Articular chondrocyte of knee joint (primary cell): ENCODE data around the gene EIF1. TPM values are rescaled to one million over a fixed set of nuclear protein-coding genes. Genes with fewer than 3 reads are reported as not detected.

Source experiments
- small RNA-seq: library from RNA; depleted of rRNA; stranded (forward); fragments of <200 nt; gene quantifications from one replicate; pipeline ENCODE3, GENCODE V24; 2012
- total RNA-seq: library from RNA; depleted of rRNA; stranded (reverse); fragments of >200 nt; gene quantifications from 2 replicates; pipeline ENCODE4 v1.2.3, GENCODE V29; 2012

Gene EIF1
- 98.0 and 127 TPM in 2 replicates for total RNA-seq

DNA sequence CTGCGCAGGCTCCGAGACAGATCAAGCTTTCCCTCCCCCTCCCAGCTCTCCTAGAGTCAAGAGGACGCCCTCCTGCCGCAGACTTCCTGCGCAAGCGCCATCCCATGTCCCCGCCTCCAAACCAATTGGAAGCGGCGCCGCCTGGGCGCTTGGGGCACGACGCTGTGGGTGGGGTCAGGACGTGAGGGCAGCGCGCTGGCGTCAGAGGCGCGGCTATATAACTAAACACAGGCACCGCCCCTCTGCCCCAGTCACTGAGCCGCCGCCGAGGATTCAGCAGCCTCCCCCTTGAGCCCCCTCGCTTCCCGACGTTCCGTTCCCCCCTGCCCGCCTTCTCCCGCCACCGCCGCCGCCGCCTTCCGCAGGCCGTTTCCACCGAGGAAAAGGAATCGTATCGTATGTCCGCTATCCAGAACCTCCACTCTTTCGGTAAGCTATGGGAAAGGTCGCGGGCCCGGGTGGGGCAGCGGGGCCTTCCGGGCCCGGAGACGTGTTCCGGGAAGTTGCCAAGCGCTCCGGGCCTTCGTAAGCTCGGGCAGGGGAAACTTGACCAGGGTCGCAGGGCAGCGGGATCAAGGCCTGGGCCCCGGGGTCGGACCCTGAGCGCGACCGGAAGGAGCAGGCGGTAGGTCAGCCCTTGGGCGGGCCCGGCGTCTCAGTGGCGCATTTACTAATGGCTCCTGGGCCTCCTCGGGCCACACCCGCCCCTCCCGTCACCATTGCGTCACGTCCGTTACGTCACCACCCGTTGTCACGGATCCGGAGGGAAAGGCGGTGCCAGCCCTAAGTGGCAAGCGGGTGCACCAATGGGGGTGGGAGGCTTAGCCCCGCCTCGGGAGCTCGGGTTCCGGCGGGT lies at the start of gene EIF1:
Gene EIF1, plus strand, starts transcription at position 245 of the 856 bp plus-strand sequence. Its CDS starts 154 bp downstream, at position 399.

DNA sequence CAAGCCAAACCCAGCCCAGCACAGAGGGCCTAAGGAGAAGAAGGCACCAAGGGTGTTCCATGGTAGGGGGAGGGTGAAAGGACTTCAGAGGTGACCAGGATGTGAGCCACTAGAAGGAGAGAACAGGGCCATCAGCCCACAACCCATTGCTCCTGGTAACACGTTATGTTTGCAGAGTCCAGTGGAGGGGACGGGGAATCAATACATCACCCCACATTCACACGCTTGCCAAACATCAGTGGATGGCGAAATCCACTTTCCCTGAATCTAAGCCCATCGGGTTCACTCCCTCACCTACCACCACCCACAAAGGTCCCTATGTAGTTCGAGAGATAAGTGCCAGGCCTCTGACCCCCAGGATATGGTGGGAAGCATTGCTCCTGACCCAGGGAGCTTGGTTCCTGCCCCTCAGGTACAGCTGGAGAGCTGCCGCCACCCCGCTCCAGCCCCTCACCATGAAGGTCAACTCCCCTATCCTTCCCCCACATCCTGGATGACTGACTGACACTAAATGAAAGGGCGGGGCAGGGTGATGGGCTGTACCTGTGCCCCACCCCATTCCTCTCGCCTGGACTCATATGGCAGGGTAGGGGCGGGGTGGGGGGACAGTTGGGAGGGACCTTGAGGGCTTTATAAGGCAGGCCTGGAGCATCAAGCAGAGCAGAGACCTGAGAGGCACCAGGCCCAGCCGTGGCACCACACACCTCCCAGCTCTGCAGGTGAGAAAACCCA lies 23.1 kb downstream of the EIF1 start, which contains the start of gene GAST:
Gene GAST, plus strand, starts transcription at position 663 of the 732 bp plus-strand sequence. CDS start 3,106 bp downstream, outside the sequence.

DNA sequence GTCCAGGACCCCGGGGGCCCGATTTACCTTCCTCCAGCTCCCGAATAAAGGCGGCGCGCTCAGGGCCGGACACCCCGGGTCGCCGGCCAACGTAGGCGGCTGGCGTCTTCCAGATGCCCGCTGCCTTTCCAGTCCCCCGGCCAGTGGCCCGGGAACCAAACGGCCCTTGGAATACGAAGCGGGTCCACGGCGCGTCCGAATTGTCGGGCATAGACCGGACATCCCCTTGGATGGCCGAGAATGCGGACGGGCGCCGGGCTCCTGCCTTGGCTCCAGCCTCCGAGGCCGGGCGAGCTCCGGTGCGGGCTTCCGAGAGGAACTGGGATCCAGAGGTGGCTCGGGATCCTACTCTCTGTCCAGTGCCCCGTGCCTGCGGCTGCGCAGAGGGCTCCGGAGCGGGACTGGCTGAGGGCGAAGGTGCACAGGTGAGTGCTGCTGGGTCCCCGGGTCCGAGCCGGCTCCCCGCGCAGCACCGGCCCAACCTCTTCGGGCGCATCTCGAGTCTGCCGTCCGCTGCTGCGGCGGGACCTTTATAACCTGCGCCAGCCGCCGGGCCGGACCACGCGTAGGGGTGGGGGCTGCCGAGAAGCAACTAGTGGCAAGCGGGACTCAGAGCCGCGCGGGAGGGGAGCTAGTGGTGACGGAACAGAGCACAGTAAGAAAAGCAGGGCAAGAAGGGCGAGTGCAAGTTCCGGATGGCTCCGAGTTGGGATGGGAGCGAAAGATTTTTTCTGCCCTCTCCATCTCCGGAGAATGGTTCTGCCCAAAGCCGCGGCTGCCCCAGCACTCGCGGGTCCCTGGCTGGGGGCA lies 45.7 kb downstream of the EIF1 start, which contains the start of gene HAP1:
Gene HAP1, minus strand, starts transcription at position 505 of the 810 bp plus-strand sequence. Its CDS starts 9 bp downstream, at position 496.

Small RNAs within 50 kb of the gene (small RNA-seq; reads per million reads assigned to genes)
- gene RN7SL399P (not detected), gene RNA5SP442 (not detected)

Other genes starting within 250 kb of the EIF1 start
- not detected in 2 replicates for gene KRT38, start 247.9 kb upstream of the EIF1 start, total RNA-seq
- not detected in 2 replicates for gene KRT32, start 221.5 kb upstream of the EIF1 start, total RNA-seq
- not detected in 2 replicates for gene KRT35, start 207.7 kb upstream of the EIF1 start, total RNA-seq
- not detected in 2 replicates for gene KRT36, start 199.0 kb upstream of the EIF1 start, total RNA-seq
- gene KRT13, start 183.3 kb upstream of the EIF1 start, total RNA-seq = not detected in 2 replicates
- 0.11 TPM in 1 of 2 replicates, not detected in the other for gene KRT15, start 170.0 kb upstream of the EIF1 start, total RNA-seq
- 0.26 and 1.6 TPM in 2 replicates for gene KRT19, start 160.6 kb upstream of the EIF1 start, total RNA-seq
- not detected in 2 replicates for gene KRT9, start 116.8 kb upstream of the EIF1 start, total RNA-seq
- 0.78 and 1.6 TPM in 2 replicates for gene KRT14, start 102.0 kb upstream of the EIF1 start, total RNA-seq
- gene KRT16, start 76.1 kb upstream of the EIF1 start, total RNA-seq = 2.7 and 4.1 TPM in 2 replicates
- gene KRT17, start 64.3 kb upstream of the EIF1 start, total RNA-seq = 1.7 and 3.7 TPM in 2 replicates
- gene GAST, start 23.4 kb downstream of the EIF1 start, total RNA-seq = not detected in 2 replicates
- 0.11 TPM in 1 of 2 replicates, not detected in the other for gene HAP1, start 45.8 kb downstream of the EIF1 start, total RNA-seq
- 5.1 and 9.0 TPM in 2 replicates for gene JUP, start 97.8 kb downstream of the EIF1 start, total RNA-seq
- gene P3H4, start 123.1 kb downstream of the EIF1 start, total RNA-seq = 41.6 and 49.8 TPM in 2 replicates
- 340 and 384 TPM in 2 replicates for gene FKBP10, start 124.1 kb downstream of the EIF1 start, total RNA-seq
- gene NT5C3B, start 147.3 kb downstream of the EIF1 start, total RNA-seq = 77.0 and 90.6 TPM in 2 replicates
- gene KLHL10, start 148.9 kb downstream of the EIF1 start, total RNA-seq = 0.13 and 0.43 TPM in 2 replicates
- 28.7 and 34.7 TPM in 2 replicates for gene KLHL11, start 176.5 kb downstream of the EIF1 start, total RNA-seq
- 109 and 118 TPM in 2 replicates for gene ACLY, start 230.1 kb downstream of the EIF1 start, total RNA-seq
- 1.3 and 3.9 TPM in 2 replicates for gene ODAD4, start 241.7 kb downstream of the EIF1 start, total RNA-seq